BLaER1 (cell line): Measurements from ENCODE around the gene GOLGA6C.
"Not testable (repeated sequence)": the region's sequence is repeated elsewhere in the genome, so short reads cannot be mapped to it uniquely, and the experiment has no call there.

Experiments used
- H3K27ac ChIP-seq: shearing (Covaris generic); formaldehyde crosslinking; 2 replicates; pipeline ENCODE4 v1.8.1; 2022
- H3K27me3 ChIP-seq: shearing (Covaris generic); formaldehyde crosslinking; 2 replicates; pipeline ENCODE4 v1.8.1; 2022
- H3K36me3 ChIP-seq: shearing (Covaris generic); formaldehyde crosslinking; 2 replicates; pipeline ENCODE4 v1.8.1; 2022
- H3K4me1 ChIP-seq: shearing (Covaris generic); formaldehyde crosslinking; 2 replicates; pipeline ENCODE4 v1.8.1; 2022
- H3K4me2 ChIP-seq: shearing (Covaris generic); formaldehyde crosslinking; 2 replicates; pipeline ENCODE4 v1.8.1; 2022
- H3K4me3 ChIP-seq: shearing (Covaris generic); formaldehyde crosslinking; 2 replicates; pipeline ENCODE4 v1.8.1; 2022
- H3K9ac ChIP-seq: shearing (Covaris generic); formaldehyde crosslinking; 2 replicates; pipeline ENCODE4 v1.8.1; 2022
- H3K9me3 ChIP-seq: shearing (Covaris generic); formaldehyde crosslinking; 2 replicates; pipeline ENCODE4 v1.8.1; 2022
- H4K20me1 ChIP-seq: shearing (Covaris generic); formaldehyde crosslinking; 2 replicates; pipeline ENCODE4 v1.8.1; 2022
- Cebpa-rat ChIP-seq: shearing (Covaris generic); IDR thresholded peaks from 2 replicates; pipeline ENCODE4 v1.8.1; 2022

The GOLGA6C gene

DNA sequence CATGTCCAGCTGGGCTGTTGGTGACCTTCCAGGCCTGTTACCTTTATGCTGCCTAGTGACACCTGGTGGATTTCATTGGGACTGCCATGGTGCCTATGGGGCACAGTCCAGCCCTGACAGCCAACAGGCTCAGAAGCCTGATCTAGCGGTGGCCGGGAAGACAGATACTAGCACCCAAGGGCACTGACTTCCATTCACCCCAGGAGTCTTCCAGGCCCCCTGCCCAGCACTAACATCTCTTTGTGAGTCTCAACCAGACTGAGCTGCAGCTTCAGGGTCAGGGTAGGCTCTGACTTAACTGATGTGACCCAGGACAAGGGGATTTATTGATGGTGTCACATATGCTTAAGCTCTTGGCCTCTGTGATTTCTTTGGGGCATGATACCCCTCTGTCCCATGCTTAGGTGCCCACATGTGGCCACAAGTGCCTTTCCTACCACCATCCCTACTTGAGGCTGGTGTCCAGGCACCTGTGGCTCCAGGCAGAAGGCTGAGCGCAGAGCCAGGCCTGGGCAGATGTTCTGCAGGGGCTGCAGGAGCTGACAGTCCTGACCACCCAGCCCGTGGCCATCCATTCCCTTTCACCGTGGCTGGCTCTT is 16.5 kb downstream of the GOLGA6C start:
- H3K4me2 ChIP-seq, H3K27ac ChIP-seq, H3K36me3 ChIP-seq, H3K9me3 ChIP-seq, H3K4me3 ChIP-seq, H4K20me1 ChIP-seq, H3K4me1 ChIP-seq, H3K27me3 ChIP-seq, H3K9ac ChIP-seq: not testable (repeated sequence)

DNA sequence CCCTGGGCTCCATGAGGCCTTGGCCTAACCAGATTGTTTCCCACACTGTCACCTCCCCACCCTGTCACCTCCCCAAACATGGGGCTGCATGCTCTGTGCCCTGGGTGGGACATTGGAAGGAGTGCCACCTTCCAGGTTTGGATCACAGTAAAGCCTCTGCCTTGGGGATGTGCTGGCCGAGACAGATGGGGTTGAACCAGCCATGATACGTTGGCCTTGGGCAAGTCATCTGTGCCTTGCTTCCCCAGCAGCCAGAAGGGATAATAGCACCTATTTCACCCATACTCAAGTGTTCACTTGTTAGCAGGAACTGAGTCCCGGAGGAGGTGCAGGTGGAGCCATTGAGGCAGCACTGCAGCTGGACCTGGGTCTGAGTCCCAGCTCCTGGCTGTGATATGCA is 17.5 kb downstream of the GOLGA6C start:
- H3K36me3 ChIP-seq, H4K20me1 ChIP-seq, H3K4me1 ChIP-seq, H3K27ac ChIP-seq, H3K4me2 ChIP-seq, H3K9ac ChIP-seq, H3K9me3 ChIP-seq, H3K4me3 ChIP-seq, H3K27me3 ChIP-seq: not testable (repeated sequence)

DNA sequence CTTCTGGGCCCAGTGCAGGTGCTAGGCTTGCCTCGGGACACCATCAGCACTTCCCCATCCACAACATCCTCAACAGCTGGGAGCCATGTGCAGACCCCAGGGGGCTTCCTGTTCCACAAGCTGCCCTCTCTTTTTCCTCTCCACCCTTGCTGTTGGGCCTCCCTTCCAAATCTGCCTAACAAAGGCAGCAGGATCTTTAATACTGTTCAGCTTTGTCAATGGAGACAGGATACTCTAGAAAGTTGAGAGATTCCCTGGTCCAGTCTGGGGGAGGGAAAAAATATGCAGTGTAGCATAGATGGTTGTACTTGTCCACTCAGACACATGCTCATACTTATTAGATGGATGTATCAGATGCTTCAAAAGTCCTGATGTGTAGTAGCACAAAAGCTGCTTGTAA is 20.4 kb downstream of the GOLGA6C start:
- not testable (repeated sequence) for H3K9me3 ChIP-seq, H3K4me1 ChIP-seq, H3K4me3 ChIP-seq, H3K27ac ChIP-seq, H4K20me1 ChIP-seq, H3K36me3 ChIP-seq, H3K27me3 ChIP-seq, H3K9ac ChIP-seq
- peak overlapping the region; percentile 62 for H3K4me2 ChIP-seq

DNA sequence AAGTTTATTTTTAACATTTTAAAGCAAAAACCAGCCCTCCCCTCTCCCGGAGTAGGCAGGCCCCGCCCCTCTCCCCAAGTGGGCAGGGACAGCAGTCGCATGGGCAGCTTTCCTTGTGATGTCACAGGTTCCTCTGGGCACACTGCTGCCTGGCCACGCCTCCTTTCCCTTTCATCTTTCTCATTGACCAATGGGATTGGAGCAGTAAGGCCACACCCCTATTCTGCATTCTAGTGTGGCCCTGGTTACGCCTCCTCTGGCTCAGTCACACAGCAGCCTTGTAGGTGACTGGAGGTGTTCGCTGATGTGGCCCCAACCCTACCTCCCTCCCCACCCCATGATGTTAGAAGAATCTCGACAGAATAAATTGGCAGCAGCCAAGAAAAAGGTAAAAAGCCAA is 24.4 kb downstream of the GOLGA6C start, which contains the start of gene GOLGA6D:
Gene GOLGA6D (plus strand): TSS at position 264 of the 400 bp plus-strand sequence. CDS start 41 bp downstream, at position 305.
- not testable (repeated sequence) for H4K20me1 ChIP-seq, H3K4me3 ChIP-seq, H3K9ac ChIP-seq, H3K9me3 ChIP-seq, H3K36me3 ChIP-seq, H3K27ac ChIP-seq, H3K27me3 ChIP-seq, H3K4me2 ChIP-seq, H3K4me1 ChIP-seq

DNA sequence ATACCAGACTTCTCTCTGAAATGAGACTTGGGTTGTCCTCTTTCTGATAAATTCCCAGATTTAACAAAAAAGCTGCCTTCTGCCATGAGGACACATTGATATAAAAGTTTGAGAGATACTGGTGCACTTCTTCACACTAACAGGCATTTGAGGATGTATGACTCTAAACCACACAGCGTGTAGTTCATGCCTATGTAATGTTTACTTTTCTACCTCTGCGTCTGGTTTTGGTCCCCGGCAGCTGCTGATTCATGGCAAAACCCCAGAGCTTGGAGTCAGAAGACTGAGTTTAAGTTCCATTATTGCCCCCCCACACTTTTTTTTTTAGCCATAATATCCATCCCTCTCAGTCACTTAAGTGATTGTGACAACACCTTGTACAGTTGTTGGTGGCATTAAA is 26.0 kb downstream of the GOLGA6C start:
- not testable (repeated sequence) for H3K27ac ChIP-seq, H3K9me3 ChIP-seq, H3K36me3 ChIP-seq, H3K4me2 ChIP-seq, H4K20me1 ChIP-seq, H3K4me3 ChIP-seq, H3K4me1 ChIP-seq, H3K27me3 ChIP-seq, H3K9ac ChIP-seq

DNA sequence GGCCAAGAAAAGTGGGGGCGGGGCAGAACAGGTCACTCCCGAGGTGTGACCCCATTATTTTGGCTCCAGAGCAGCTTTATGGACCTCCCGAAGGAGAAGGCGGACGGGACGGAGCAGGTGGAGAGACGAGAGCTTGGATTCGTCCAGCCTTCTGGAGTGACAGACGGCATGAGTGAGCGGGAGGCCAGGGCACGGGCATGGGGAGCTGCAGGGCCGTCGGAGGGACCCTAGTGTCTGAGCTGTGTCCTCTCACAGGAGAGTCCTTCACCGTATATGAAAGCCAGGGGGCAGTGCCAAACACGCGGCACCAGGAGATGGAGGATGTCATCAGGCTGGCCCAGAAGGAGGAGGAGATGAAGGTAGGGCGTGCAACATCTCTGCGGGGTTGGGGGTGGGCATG is 35.5 kb downstream of the GOLGA6C start:
- H3K4me3 ChIP-seq, H3K36me3 ChIP-seq, H3K27me3 ChIP-seq, H3K4me1 ChIP-seq, H3K4me2 ChIP-seq, H4K20me1 ChIP-seq, H3K9me3 ChIP-seq, H3K27ac ChIP-seq, H3K9ac ChIP-seq: not testable (repeated sequence)

DNA sequence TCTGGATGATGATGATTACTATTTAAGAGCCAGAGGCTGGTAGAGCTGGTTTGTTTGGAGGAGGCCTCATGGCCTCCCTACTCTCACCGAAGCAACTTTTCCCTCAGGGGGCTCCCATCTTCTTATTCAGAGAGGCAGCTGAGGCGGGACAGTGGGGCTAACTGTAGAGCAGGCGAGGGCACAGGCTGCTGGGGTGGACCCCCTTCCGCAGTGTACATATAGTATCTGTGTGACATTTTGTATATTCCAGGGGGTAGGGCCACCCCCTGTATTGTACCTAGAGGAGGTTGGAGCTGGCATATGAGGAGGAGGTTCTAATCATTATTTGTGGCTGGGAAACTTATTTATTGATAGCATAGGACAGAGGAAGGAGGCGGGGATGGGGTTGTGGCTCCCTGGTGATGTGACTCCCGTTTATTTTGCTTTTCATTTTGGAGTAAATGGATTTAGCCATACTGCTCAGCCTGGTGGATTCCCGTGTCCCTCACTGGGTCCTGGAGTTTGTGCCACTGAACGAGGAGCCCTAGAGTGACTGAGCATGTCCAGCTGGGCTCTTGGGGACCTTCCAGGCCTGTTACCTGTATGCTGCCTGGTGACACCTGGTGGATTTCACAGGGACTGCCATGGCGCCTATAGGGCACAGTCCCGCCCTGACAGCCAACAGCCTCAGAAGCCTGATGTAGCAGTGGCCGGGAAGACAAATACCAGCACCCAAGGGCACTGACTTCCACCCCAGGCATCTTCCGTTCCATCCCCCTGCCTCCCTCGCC is 40.6 kb downstream of the GOLGA6C start:
- H3K4me2 ChIP-seq, H3K27ac ChIP-seq, H3K27me3 ChIP-seq, H3K36me3 ChIP-seq, H3K4me3 ChIP-seq, H4K20me1 ChIP-seq, H3K4me1 ChIP-seq, H3K9ac ChIP-seq, H3K9me3 ChIP-seq: not testable (repeated sequence)

DNA sequence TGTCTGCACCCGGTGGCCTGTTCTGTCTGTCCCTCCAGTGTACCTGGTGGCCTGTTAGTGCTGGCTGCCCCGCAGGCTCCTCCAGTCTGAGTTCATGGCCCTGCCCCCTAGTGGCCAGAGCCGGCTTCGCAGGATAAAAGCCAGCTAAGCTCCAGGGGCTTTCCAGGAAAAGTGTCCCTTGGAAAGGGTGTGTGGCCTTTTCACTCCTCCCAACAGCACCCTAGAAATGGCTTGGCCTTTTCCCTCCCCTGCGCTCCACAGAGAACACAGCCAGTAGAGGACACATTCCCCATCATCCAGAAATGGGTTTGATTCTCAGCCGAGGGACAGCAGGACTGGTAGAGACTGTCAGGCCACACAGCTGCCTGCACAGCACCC is 41.2 kb downstream of the GOLGA6C start:
- not testable (repeated sequence) for H3K4me1 ChIP-seq, H3K36me3 ChIP-seq, H3K4me3 ChIP-seq, H3K9me3 ChIP-seq, H3K27ac ChIP-seq, H3K4me2 ChIP-seq, H3K27me3 ChIP-seq, H3K9ac ChIP-seq, H4K20me1 ChIP-seq

DNA sequence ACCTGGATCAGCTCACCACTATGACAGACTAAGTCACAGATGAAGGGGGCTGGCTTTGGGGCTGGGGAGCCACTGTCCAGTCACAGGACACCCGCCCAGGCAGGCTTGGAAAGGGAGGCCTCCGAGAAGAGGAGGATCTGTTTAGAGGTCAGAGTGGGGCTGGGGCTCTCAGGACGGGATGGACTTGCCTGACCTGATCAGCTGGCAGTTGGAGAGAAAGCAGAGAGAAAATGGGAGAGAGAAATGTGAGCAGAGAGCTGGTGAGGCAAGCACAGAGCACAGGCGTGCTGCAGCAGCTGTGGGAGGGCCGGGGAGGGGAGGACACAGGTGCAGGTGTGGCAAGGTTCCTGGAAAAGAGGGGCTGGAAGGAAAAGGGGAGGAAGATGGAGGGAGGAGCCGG is 41.9 kb downstream of the GOLGA6C start:
- not testable (repeated sequence) for H4K20me1 ChIP-seq, H3K27ac ChIP-seq, H3K27me3 ChIP-seq, H3K36me3 ChIP-seq, H3K9ac ChIP-seq, H3K4me3 ChIP-seq, H3K4me2 ChIP-seq, H3K9me3 ChIP-seq, H3K4me1 ChIP-seq

DNA sequence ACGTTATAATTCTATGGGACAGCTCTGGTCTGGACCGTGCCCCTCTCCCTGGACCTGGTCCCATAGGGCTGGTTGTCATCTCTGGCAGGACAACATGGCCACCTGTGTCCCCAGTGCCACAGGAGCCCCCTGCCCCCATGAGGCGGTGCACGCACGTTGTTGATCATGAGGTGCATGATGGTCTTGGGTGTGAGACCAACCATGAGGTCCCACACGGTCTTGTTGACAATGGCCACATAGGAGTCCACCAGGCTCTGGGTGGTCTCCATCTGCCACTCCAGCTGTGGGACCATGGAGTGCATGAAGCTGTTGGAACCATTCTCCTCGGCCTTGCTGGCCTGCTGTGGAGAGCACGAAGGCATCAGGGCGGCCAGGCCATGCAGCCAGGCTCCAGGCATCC is 44.2 kb downstream of the GOLGA6C start:
- Histone ChIP-seq H3K27ac (no peak overlapping the region), H3K4me1 (no peaks in the 10 kb centered on the region), H4K20me1 (no peaks in the 10 kb centered on the region), H3K27me3 (no peaks in the 10 kb centered on the region), H3K9ac (no peak overlapping the region), H3K9me3 (no peaks in the 10 kb centered on the region), H3K4me2 (no peak overlapping the region), H3K36me3 (no peaks in the 10 kb centered on the region), H3K4me3 (no peak overlapping the region)
- TF ChIP-seq Cebpa-rat: no peak

DNA sequence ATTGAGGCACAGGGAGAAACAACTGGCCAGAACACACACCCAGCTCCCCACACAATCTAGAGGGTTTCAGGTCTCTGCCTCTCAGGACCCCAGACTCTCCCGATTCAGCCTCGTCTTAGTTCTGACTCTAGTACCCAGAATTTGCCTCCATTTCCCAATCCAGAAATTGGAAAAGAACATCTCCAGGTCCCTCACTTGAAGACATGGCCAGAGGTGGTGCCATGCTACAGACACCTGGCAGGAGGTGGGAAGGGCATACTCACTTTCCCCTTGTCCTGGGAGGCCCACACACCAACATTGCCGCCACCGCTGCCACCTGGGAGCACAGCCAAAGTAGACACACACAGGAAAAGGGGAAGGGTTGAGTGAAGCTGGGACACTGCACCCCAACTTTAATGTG is 44.6 kb downstream of the GOLGA6C start:
- H3K4me3 ChIP-seq, H3K36me3 ChIP-seq, H3K4me1 ChIP-seq, H4K20me1 ChIP-seq, H3K9ac ChIP-seq, H3K9me3 ChIP-seq, H3K27me3 ChIP-seq, H3K4me2 ChIP-seq, H3K27ac ChIP-seq: not testable (repeated sequence)
